ENCODE measurements around the gene RNF157.
A peak's percentile ranks its signal among the peaks of the same experiment; 100 is the strongest.

The RNF157 gene

DNA sequence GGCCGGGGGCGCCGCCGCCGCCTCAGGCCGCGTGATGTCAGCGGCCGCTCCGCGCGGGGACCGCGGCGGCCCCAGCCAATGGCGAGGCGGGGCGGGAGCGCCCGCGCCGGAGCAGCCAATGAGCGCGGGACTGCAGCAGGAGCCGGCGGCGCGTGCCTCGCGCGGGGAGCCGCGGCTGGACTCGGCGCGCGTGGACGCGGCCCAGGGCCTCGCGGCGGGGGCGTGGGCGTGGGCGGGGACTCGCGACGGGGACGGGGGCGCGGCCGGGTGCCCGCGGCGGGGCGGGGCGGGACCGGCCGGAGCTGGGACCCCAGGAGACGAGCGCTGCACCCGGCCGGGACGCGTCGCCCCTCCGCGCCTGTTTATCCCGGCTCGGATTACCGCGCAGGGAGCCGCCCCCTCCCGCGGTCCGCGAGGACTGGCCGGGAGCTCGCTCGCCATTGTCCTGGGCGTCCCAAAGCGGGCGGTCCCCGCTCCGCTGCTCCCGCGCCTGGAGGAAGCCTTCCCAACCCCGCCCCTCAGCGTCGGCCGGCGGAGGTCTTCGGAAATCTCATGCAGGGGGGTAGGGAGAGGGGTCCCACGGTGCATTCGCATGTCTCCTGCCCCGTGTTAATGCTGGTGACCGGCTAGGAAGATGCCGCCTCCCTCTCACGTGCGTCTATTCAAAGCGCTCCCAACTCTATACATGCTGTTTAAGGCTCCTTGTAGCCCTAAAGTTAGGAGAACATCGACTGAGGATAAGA, at the start of gene RNF157:
Gene RNF157 (minus strand): TSS at position 33 of the 743 bp plus-strand sequence. CDS start 253 bp downstream, outside the sequence.
- peak; percentile 16 for DNase-seq (ENCODE audit: low read depth, low spot score)

DNA sequence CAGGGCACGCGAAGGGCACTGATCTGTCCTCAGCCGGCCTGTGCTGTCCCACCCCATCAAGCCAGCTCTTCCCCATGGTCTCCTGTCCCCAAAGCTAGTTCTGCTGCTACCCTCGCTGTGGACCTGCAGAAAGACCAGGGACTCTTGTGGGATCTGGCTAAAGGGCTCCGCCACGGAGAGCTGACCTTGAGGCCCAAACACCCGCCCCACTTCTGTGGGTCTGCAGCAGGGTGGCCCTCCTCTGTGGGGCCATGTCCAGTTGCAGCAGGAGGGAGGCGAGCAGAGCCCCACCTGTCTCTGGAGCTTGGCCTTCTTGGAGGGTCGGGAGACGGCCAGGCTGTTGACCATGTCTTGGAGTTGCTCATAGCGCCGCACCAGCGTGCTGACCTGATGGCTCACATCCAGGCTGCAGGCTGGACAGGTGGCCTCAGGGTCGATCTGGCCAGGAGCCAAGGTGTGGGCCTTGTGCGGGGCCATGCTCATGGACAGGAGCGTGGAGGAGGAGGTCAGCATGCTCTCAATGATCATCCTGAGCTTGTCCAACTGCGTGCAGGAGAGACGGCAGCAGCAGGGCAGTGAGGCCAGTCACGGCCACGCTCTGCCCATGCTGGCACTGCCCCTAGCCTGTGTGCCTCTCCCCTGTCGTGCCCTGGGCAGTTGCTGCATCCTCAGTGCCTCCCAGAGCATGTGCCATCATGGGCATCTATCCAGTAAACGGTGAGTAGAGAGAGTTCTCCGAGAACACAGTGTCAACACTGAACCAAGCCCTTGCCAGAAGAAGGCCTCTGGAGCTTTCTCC, 41.5 kb upstream of the RNF157 start:
- no peak for DNase-seq (ENCODE audit: low read depth, low spot score)

DNA sequence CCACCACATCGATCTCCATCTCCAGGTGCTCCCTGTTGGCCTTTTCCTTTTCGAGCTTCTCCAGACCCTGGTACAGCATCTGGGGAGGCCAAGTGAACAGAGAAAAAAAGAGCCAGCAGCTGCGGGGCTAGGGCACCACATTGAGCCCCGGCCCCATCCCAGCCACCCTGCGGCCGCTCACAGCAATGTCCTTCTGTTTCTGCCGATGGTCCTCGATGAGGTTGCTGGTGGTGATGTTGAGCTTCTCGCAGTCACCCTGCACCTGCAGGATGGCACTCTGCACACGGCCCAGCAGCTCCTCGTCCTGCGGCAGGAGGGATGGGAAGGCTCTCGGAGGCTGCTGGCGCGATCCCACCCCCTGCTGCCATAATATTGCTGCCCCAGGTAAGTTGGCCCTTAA, 40.4 kb upstream of the RNF157 start:
- no peak for DNase-seq (ENCODE audit: low read depth, low spot score)

DNA sequence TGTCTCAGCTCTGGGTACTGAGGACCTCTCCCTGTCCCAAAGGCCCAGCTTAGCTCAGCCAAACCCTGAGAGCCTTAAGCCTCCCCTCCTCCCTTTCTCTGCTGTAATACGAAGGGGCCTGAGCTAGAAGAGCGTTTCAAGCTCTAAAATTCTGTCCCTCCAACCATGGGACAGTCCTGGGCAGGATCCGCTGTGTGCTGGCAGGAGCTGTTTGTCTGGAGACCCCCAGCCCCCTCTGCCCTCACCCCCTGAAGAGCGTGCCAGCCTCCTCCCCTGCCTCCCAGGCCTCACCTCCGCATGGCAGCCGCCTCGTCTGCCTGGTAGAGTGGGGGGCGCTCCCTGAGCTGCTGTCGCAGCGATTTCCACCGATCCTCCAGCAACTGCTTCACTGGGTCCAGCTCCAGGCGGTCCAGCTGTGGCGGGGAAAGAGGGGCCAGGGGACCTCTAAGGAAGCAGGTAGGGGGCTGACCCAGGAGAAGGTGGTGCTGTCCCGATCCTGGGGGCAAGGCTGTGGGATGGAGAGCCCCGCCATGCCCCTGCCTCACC, 39.5 kb upstream of the RNF157 start:
- DNase-seq (ENCODE audit: low read depth, low spot score) = no peak

GRCh38 chr17:76278952-76279741, 38.9 kb upstream of the RNF157 start:
- peak; percentile 80 for DNase-seq (ENCODE audit: low read depth, low spot score)

GRCh38 chr17:76278268-76278908, 38.1 kb upstream of the RNF157 start:
- no peak for DNase-seq (ENCODE audit: low read depth, low spot score)

DNA sequence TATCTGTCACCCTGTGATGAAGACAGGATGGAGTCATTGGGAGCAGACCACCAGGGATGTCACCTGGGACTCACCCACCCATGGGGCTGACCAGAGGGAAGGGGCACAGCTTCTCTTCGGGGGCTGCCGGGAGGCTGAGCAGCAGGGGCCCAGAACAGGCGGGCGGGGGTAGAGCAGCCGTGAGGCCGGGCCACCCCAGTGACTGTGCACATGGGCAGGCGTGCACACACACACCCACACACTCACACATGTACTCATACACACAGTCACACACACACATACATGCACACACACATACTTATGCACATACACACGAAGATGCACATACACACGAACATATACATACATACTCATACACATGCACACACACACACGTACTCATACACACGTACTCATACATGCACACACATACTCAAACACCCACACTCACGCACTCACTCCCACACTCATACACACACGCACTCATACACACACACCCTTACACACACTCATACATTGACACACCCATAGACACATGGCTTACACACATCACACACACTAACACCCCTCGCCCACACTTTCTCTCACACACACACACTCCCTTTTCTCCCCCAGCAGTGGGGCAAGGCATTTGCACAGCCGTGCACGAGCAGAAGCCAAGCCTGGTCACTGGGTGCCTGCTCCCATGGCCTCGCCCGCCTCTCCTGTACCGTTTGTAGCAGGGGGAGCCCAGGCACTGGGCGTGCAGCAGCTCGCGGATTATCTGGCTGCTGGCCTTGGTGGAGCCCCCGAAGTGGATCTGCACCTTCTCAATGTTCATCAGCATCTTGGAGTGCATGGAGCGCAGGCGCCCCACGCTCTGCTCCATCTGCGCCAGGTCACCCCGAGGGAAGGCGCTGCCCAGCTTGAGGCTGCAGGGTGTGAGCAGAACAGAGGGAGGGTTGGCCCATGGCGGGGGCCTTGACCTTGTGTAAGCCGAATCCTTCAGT, 37.3 kb upstream of the RNF157 start:
- no peak for DNase-seq (ENCODE audit: low read depth, low spot score)

GRCh38 chr17:76276461-76277299, 36.4 kb upstream of the RNF157 start:
- no peak for DNase-seq (ENCODE audit: low read depth, low spot score)

- DNase-seq (ENCODE audit: low read depth, low spot score) = no peak
Observed at GRCh38 chr17:76276069-76276431, 35.8 kb upstream of the RNF157 start.

- DNase-seq (ENCODE audit: low read depth, low spot score) = no peak
Observed at GRCh38 chr17:76275382-76276068, 35.2 kb upstream of the RNF157 start.

DNA sequence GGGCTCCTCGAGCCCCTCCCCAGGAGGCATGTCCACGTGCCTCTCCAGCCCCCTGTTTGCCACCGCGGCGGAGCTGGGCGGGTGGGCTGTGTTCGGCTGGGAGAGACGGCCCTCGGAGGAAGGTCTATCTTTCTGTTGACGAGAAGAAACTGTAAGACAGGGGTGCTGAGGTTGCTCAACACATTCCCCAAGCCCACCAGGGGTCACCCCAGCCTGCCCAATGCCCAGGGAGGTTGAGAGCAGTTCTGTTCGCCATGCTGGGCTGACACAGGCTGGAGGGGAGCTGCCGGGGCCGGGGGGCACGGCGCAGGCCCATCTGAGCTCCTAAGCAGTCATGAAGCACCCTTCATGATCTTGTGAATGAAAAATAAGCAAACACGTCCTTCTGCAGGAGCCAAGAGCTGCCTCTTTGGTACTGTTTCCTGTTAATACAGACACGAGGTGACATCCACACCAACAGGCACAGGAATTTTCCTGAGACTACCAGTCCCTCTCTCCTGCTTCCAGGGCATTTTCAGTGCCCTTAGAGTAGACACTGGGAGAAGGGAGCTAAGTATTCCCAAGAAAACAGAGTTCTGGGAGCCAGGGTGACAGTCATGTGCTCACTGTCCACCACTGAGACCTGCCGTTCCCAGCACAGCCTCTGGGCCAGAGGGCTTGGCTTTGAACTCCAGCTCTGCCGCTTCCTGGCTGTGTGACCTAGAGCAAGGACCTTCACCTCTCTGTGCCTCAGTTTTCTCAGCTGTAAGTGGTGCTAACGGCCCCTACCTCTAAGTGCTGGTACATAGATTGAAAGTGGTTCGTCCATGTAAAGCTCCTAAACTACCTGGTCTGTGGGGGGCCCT, 34.0 kb upstream of the RNF157 start:
- no peak for DNase-seq (ENCODE audit: low read depth, low spot score)

DNA sequence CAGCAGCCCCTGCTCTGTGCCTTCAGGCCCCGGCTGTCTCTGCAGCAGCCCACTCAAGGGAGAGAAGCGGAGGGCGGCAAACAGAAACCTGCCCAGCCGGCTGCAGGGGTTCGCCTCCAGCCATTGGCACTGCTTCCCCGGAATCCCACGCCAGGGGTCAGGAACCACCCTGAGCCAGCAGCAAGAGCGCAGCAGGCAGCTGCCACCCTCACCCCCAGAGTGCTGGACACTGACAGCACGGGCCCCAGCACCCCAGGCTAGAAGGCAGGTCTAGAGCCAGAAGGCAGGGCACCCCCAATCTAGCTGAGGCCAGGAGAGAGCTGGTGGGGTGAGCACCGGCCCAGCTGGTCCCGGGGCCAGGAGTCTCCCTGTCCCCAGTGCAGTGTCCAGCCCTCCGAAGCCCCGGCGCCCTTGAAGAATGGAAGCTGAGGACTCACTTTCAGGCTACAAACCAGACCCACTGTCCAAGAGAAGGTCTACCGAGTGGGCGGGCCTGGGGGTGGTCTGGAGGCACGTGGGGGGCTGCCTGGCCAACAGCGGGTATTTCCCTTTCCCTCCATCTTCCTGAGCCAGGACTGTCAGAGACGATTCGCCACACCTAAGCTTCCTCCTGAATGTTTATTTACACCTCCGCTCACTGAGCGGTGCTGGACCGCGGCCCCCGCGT, 33.3 kb upstream of the RNF157 start:
- no peak for DNase-seq (ENCODE audit: low read depth, low spot score)

DNA sequence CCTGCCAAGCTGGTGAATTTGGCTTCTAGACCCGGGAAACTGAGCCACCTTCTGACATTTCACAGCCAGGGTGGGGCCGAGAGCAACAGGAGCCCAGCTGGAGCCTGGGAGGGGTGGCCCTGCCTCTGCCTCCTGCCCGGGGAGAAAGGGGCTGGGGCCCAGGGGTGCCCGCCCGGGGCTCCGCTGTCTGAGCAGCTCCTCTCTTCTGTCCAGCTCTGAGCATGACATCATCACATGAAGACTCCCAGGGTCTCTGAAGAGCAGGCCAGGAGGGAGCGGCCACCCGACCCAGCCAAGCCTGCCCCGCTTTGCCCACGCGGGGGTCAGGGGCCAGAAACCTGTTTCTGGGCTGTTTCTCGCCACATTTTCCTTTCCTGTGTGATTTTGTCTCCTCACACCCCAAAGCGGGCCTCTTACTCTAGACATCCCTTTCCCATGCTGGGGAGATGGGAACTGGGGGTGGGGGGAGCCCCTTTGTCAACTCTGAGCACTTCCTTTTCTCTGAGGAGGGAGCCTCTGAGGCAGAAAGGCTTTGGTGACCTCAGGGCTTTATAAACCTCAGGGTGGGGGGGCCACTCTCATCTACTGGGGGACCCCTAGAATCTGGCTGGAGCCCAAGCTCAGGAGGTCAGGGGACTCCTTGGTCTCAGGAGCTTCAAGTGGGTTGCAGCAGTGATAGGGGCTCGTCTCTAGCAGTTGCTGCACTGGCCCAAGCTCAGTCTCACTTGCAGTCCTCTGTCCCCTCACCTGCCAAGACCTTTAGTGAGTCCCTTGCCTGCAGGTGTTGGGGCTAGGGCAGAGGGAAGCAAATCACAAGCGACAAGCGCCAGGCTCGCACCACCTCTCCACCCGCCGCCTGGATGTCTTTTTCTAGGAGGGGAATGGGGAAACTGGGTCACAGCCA, 32.5 kb upstream of the RNF157 start:
- DNase-seq (ENCODE audit: low read depth, low spot score) = no peak

- DNase-seq (ENCODE audit: low read depth, low spot score) = peak; percentile 55
Observed at GRCh38 chr17:76271669-76272540, 31.6 kb upstream of the RNF157 start.
